Measurements from ENCODE around the gene ZNF718. TPM values are rescaled to one million over a fixed set of nuclear protein-coding genes. Genes with fewer than 3 reads are reported as not detected.

Gene ZNF718
- total RNA-seq, 4 donors from 2014 or later: 7.2 to 12.0 (median 10.1) TPM

GRCh38 chr4:107083-107443, 17.2 kb upstream of the ZNF718 start:
- no peak for DNase-seq (ENCODE audit: low spot score in 2 of 2)
- Histone ChIP-seq H3K27me3 (peaks cover 0 to 36% of the 10 kb centered on the region in 2 donors), H3K27ac (no peak overlapping the region), H3K4me1 (peaks cover 0 to 11% (median 0%) of the 10 kb centered on the region in 4 donors), H3K9me3 (peaks cover 0 to 80% (median 2%) of the 10 kb centered on the region in 4 donors), H3K4me3 (peak overlapping the region in 1 of 4 donors; percentile 32), H3K36me3 (peaks cover 0 to 20% (median 0%) of the 10 kb centered on the region in 3 donors)
- TF ChIP-seq, protein P1, sequence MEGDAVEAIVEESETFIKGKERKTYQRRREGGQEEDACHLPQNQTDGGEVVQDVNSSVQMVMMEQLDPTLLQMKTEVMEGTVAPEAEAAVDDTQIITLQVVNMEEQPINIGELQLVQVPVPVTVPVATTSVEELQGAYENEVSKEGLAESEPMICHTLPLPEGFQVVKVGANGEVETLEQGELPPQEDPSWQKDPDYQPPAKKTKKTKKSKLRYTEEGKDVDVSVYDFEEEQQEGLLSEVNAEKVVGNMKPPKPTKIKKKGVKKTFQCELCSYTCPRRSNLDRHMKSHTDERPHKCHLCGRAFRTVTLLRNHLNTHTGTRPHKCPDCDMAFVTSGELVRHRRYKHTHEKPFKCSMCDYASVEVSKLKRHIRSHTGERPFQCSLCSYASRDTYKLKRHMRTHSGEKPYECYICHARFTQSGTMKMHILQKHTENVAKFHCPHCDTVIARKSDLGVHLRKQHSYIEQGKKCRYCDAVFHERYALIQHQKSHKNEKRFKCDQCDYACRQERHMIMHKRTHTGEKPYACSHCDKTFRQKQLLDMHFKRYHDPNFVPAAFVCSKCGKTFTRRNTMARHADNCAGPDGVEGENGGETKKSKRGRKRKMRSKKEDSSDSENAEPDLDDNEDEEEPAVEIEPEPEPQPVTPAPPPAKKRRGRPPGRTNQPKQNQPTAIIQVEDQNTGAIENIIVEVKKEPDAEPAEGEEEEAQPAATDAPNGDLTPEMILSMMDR (IDR thresholded peaks at IDR 0.05): no peak
- TF ChIP-seq POLR2A (IDR thresholded peaks at IDR 0.05): no peak
- no peak for TF ChIP-seq EP300 (IDR thresholded peaks at IDR 0.05)
- 22 to 30% methylated on average over 15 to 18 of the region's 33 CpGs for WGBS, 2 donors

DNA sequence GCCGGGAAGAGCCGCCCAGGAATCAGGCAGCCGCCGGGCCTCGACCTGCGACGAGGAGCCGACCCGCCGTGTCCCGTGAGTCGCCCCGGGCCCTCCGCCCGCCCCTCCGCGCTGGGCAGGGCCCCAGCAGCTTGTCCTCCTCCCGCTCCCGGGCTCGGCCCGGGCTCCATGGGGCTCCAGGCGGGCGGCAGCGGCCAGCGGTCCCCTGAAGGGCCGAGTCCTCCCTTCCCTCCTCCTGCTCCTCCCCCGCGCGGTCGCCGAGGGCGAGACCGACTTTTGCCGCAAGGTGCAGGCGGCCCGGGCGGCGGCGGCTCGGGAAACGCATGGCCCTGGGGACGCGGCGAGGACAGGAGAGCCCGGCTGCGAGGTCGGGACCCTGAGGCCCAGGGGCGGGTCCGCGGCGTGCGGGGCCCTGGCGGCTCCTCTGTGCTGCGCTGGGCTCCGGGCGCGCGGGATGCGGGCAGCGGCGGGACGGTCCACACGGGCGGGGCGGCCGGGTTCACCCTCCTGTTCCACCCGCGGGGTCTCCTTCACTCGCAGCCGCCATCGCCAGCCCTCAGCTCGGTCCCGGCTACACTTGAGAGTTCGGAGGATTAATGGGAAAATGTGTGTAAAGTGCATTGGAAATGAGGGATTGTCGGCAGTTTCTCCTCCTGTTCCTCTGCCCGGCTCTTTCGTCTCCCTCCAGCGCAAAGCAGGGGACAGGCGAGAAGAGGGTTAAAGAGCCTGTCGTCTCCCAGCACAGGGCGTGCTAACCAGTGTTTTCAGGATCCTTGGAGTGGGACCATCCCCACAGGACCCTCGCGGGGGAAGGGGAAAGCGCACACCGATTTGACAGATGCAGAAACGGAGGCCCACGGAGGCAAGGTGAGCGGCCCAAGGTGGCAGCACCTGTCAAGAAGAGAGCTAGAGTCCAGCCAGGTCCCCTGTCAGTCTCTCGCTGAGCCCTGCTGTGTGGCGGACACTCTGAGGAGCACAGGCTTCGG, 16.6 kb upstream of the ZNF718 start:
- WGBS, 2 donors: 9 to 12% methylated on average over 44 to 47 of the region's 91 CpGs
- TF ChIP-seq POLR2A (IDR thresholded peaks at IDR 0.05): no peak
- TF ChIP-seq EP300 (IDR thresholded peaks at IDR 0.05): no peak
- TF ChIP-seq, protein P1 (IDR thresholded peaks at IDR 0.05): no peak
- peaks cover 0 to 11% (median 0%) of the 10 kb centered on the region in 4 donors for H3K4me1 ChIP-seq
- DNase-seq (ENCODE audit: low spot score in 2 of 2): no peak
- peaks cover 0 to 20% (median 0%) of the 10 kb centered on the region in 3 donors for H3K36me3 ChIP-seq
- peak overlapping the region in 2 of 4 donors; percentile 14 to 32 for H3K4me3 ChIP-seq
- no peak overlapping the region for H3K27ac ChIP-seq
- peaks cover 0 to 36% of the 10 kb centered on the region in 2 donors for H3K27me3 ChIP-seq
- H3K9me3 ChIP-seq: peaks cover 0 to 77% (median 2%) of the 10 kb centered on the region in 4 donors

DNA sequence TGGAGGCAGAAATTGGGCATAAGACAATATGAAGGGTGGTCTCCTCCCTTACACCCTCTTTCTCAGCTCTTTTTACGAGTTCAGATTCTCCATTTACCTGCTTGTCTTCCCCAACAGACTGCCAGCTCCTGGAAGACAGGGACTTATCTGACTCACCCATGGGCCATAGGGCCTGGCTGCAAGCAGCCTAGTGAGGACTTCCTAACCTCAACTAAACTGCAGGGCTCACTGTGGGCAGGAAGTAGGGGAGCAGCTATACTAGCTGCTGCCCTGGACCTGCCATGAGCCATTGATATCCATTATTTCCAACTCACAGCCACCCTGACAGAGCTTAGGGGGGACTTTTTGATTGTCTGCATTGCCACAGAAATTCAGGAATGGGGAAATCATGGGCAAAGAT, 11.5 kb upstream of the ZNF718 start:
- 66 to 71% methylated on average over 1 of the region's 1 CpG for WGBS, 2 donors
- Histone ChIP-seq H3K4me3 (no peak overlapping the region), H3K36me3 (peaks cover 0 to 10% (median 0%) of the 10 kb centered on the region in 3 donors), H3K27me3 (peaks cover 0 to 19% of the 10 kb centered on the region in 2 donors), H3K27ac (no peak overlapping the region), H3K4me1 (peaks cover 0 to 11% (median 0%) of the 10 kb centered on the region in 4 donors), H3K9me3 (peaks cover 0 to 48% (median 0%) of the 10 kb centered on the region in 4 donors)
- no peak for DNase-seq (ENCODE audit: low spot score in 2 of 2)
- TF ChIP-seq POLR2A (IDR thresholded peaks at IDR 0.05): no peak
- no peak for TF ChIP-seq EP300 (IDR thresholded peaks at IDR 0.05)
- TF ChIP-seq, protein P1 (IDR thresholded peaks at IDR 0.05): no peak

DNA sequence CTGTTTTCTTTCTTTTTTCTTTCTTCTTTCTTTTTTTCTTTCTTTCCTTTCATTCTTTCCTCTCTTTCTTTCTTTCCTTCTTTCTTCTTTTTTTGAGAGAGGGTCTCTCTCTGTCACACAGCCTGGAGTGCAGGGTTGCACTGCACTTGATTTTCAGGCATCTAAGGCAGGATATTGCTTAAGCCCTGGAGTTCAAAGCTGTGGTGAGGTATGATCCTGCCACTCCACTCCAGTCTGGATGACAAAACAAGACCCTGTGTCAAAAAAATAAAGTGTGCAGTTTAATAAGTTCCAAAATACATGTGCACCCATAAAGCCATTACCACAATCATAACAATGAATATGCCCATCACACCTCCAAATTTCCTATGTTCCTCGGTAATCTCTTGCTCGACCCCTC, 10.6 kb upstream of the ZNF718 start:
- Histone ChIP-seq H3K36me3 (peaks cover 0 to under 1% (median 0%) of the 10 kb centered on the region in 3 donors), H3K4me3 (no peak overlapping the region), H3K9me3 (peaks cover 0 to 38% (median 0%) of the 10 kb centered on the region in 4 donors), H3K27me3 (peaks cover 0 to 9% of the 10 kb centered on the region in 2 donors), H3K4me1 (peaks cover 0 to 11% (median 0%) of the 10 kb centered on the region in 4 donors), H3K27ac (no peak overlapping the region)
- TF ChIP-seq POLR2A (IDR thresholded peaks at IDR 0.05): no peak
- TF ChIP-seq EP300 (IDR thresholded peaks at IDR 0.05): no peak
- TF ChIP-seq, protein P1 (IDR thresholded peaks at IDR 0.05): no peak
- 86 to 89% methylated on average over 2 of the region's 2 CpGs for WGBS, 2 donors
- no peak for DNase-seq (ENCODE audit: low spot score in 2 of 2)

DNA sequence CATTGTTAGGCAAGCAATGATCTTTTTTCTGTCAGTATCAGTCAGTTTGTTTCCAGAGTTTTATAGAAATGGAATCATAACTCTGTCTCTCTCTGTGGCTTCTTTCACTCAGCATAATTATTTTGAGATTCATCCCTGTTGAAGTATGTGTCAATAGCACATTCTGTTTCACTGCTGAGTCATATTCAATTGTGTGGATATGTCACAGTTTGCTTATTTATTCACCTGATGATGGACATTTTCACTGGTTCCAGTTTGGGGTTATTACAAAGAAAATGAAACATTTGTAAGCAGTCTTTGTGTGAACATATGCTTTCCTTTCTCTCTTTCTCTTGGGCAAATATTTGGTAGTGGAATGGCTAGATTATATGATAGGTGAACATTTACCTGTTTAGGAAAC, 10.2 kb upstream of the ZNF718 start:
- peaks cover 0 to 5% of the 10 kb centered on the region in 2 donors for H3K27me3 ChIP-seq
- H3K4me3 ChIP-seq: no peak overlapping the region
- H3K4me1 ChIP-seq: peaks cover 0 to 11% (median 0%) of the 10 kb centered on the region in 4 donors
- H3K27ac ChIP-seq: no peak overlapping the region
- H3K9me3 ChIP-seq: peaks cover 0 to 34% (median 0%) of the 10 kb centered on the region in 4 donors
- no peaks in the 10 kb centered on the region for H3K36me3 ChIP-seq
- DNase-seq (ENCODE audit: low spot score in 2 of 2): no peak
- TF ChIP-seq POLR2A (IDR thresholded peaks at IDR 0.05) (no peak), EP300 (IDR thresholded peaks at IDR 0.05) (no peak)
- TF ChIP-seq, protein P1 (IDR thresholded peaks at IDR 0.05): no peak
